Astrocyte of the cerebellum (primary cell): Measurements from ENCODE around the gene TXNRD1.
"Not testable (repeated sequence)": the region's sequence is repeated elsewhere in the genome, so short reads cannot be mapped to it uniquely, and the experiment has no call there.

ENCODE experiments used
- DNase-seq: peaks from one replicate; pipeline ENCODE4 v3.0.0-alpha.2; 2011; ENCODE audit warnings: low read depth
- H3K4me3 ChIP-seq: 2 replicates; pipeline ENCODE4 v1.5.1; 2011; ENCODE audit warnings: mild to moderate bottlenecking, low read depth, low read length, moderate library complexity
- CTCF ChIP-seq: IDR thresholded peaks from 2 replicates; pipeline ENCODE4 v1.5.1; 2012; ENCODE audit warnings: low read length, low read depth, moderate library complexity, mild to moderate bottlenecking; ENCODE audit errors: missing control alignments
- in situ Hi-C: cut with HindIII; loops from 2 replicates; pipeline ENCODE4 v1.10.0; 2017; ENCODE audit warnings: low sequenced_read_pairs

The TXNRD1 gene

GRCh38 chr12:104381731-104382480, 166.3 kb downstream of the TXNRD1 start:
- peak; percentile 97 for TF ChIP-seq CTCF
- DNase-seq: peak; percentile 73
- in situ Hi-C loops: no loop called here
- no peak overlapping the region for H3K4me3 ChIP-seq

GRCh38 chr12:104384141-104384880, 168.7 kb downstream of the TXNRD1 start:
- no peak for DNase-seq
- TF ChIP-seq CTCF: no peak
- in situ Hi-C loops: no loop called here
- no peak overlapping the region for H3K4me3 ChIP-seq

GRCh38 chr12:104385510-104385909, 169.9 kb downstream of the TXNRD1 start:
- no peak overlapping the region for H3K4me3 ChIP-seq
- DNase-seq: no peak
- in situ Hi-C loops: no loop called here
- no peak for TF ChIP-seq CTCF

- TF ChIP-seq CTCF: no peak
- in situ Hi-C loops: no loop called here
- no peak for DNase-seq
- H3K4me3 ChIP-seq: no peak overlapping the region
Measured at GRCh38 chr12:104386461-104386860, 170.9 kb downstream of the TXNRD1 start.

GRCh38 chr12:104387190-104387589, 171.6 kb downstream of the TXNRD1 start:
- no peak overlapping the region for H3K4me3 ChIP-seq
- no peak for TF ChIP-seq CTCF
- peak; percentile 5 for DNase-seq
- in situ Hi-C loops: no loop called here

GRCh38 chr12:104394086-104394485, 178.5 kb downstream of the TXNRD1 start:
- DNase-seq, in situ Hi-C loops, H3K4me3 ChIP-seq: not testable (repeated sequence)
